ENCODE data around the gene GLIS1. TPM values are rescaled to one million over a fixed set of nuclear protein-coding genes. Genes with fewer than 3 reads are reported as not detected.

The GLIS1 gene
- total RNA-seq, 1 experiment from 2014 or later, result 1.7 TPM

- ChIA-PET POLR2A (ENCODE audit: unreplicated experiment) (no interaction called here), CTCF (no interaction called here)
- no peaks in the 10 kb centered on the region for H3K36me3 ChIP-seq (ENCODE audit: low read depth, low read length)
- H3F3A ChIP-seq (ENCODE audit: low read length, unreplicated experiment), result peaks cover 8% of the 10 kb centered on the region
- no peaks in the 10 kb centered on the region for H4K20me1 ChIP-seq (ENCODE audit: low read length)
- no peak overlapping the region for H2AFZ ChIP-seq (ENCODE audit: low read length)
- no TSS peak for BruUV-seq (replicated peaks)
- DNase-seq (no peak), ATAC-seq (no peak)
- TF ChIP-seq CTCF (conservative IDR thresholded peaks at IDR 0.05; ENCODE audit: low read depth, low read length) (no peak), EZH2phosphoT487 (IDR thresholded peaks at IDR 0.05; ENCODE audit: borderline replicate concordance, low read length) (no peak)
- no peak overlapping the region for H3K4me3 ChIP-seq (ENCODE audit: low read length)
- no peak overlapping the region for H3K27ac ChIP-seq (ENCODE audit: low read length)
- H3K9me2 ChIP-seq (replicated peaks; ENCODE audit: low read length), result no peaks in the 10 kb centered on the region
- no peaks in the 10 kb centered on the region for H3K27me3 ChIP-seq (ENCODE audit: low read length)
- no peaks in the 10 kb centered on the region for H3K9me3 ChIP-seq (ENCODE audit: low read length)
- peaks cover 59% of the 10 kb centered on the region for H3K4me1 ChIP-seq (ENCODE audit: insufficient read depth, low read length)
- intact Hi-C loops (cut with micrococcal nuclease), result loop anchor here (5.0 to 10.0 kb wide), 2 partner anchors 100 to 143 kb away; partner anchors contain the start of gene NDC1
- no peak overlapping the region for H3K9ac ChIP-seq (ENCODE audit: low read length)
- H3K79me2 ChIP-seq (ENCODE audit: low read length), result 0 out of 2 replicates have a peak, but pooled peaks cover 7% of the 10 kb centered on the region
- H3K4me2 ChIP-seq (ENCODE audit: low read length), result no peak overlapping the region
These were observed 1.2 kb downstream of the GLIS1 start for GRCh38 chr1:53737648-53738204.

- Histone ChIP-seq H2AFZ (ENCODE audit: low read length) (no peak overlapping the region), H3K27me3 (ENCODE audit: low read length) (no peaks in the 10 kb centered on the region), H3K27ac (ENCODE audit: low read length) (peak overlapping the region; percentile 99), H3K9me3 (ENCODE audit: low read length) (no peaks in the 10 kb centered on the region), H3K9me2 (replicated peaks; ENCODE audit: low read length) (no peaks in the 10 kb centered on the region), H4K20me1 (ENCODE audit: low read length) (no peaks in the 10 kb centered on the region), H3K4me2 (ENCODE audit: low read length) (peak overlapping the region; percentile 81; the same call in 1 of the 2 replicates), H3K36me3 (ENCODE audit: low read depth, low read length) (no peaks in the 10 kb centered on the region), H3K4me1 (ENCODE audit: insufficient read depth, low read length) (peaks cover 70% of the 10 kb centered on the region), H3K79me2 (ENCODE audit: low read length) (peaks cover 15% of the 10 kb centered on the region; the same call in 1 of the 2 replicates), H3F3A (ENCODE audit: low read length, unreplicated experiment) (peaks cover 8% of the 10 kb centered on the region), H3K9ac (ENCODE audit: low read length) (peak overlapping the region; percentile 97), H3K4me3 (ENCODE audit: low read length) (no peak overlapping the region)
- no TSS peak for BruUV-seq (replicated peaks)
- ChIA-PET CTCF (interaction anchor here (0.5 kb wide), 1 partner anchor 224 kb away, joined by 3 read pairs; no protein-coding TSS in a partner anchor), POLR2A (ENCODE audit: unreplicated experiment) (interaction anchor here (0.6 kb wide), 1 partner anchor 13 kb away, joined by 6 read pairs; no protein-coding TSS in a partner anchor)
- TF ChIP-seq EZH2phosphoT487 (IDR thresholded peaks at IDR 0.05; ENCODE audit: borderline replicate concordance, low read length) (no peak), CTCF (conservative IDR thresholded peaks at IDR 0.05; ENCODE audit: low read depth, low read length) (no peak), EZH2 (IDR thresholded peaks at IDR 0.05; ENCODE audit: low read length, unreplicated experiment) (no peak)
- intact Hi-C loops (cut with micrococcal nuclease), result loop anchor here (5.0 to 10.0 kb wide), 2 partner anchors 101 to 141 kb away; partner anchors contain the start of gene NDC1
- no peak for DNase-seq
- ATAC-seq, result no peak
These were observed 2.7 kb downstream of the GLIS1 start for GRCh38 chr1:53736290-53736689.

- BruUV-seq (replicated peaks), result no TSS peak
- H3K9ac ChIP-seq (ENCODE audit: low read length), result peak overlapping the region; percentile 97
- ChIA-PET CTCF (no interaction called here), POLR2A (ENCODE audit: unreplicated experiment) (interaction anchor here (0.6 kb wide), 1 partner anchor 14 kb away, joined by 6 read pairs; no protein-coding TSS in a partner anchor)
- H3K36me3 ChIP-seq (ENCODE audit: low read depth, low read length), result no peaks in the 10 kb centered on the region
- peak overlapping the region; percentile 99 for H3K27ac ChIP-seq (ENCODE audit: low read length)
- no peaks in the 10 kb centered on the region for H3K9me2 ChIP-seq (replicated peaks; ENCODE audit: low read length)
- peaks cover 8% of the 10 kb centered on the region for H3F3A ChIP-seq (ENCODE audit: low read length, unreplicated experiment)
- TF ChIP-seq EZH2phosphoT487 (IDR thresholded peaks at IDR 0.05; ENCODE audit: borderline replicate concordance, low read length), result no peak
- H4K20me1 ChIP-seq (ENCODE audit: low read length), result no peaks in the 10 kb centered on the region
- H3K27me3 ChIP-seq (ENCODE audit: low read length), result no peaks in the 10 kb centered on the region
- no peak overlapping the region for H3K4me3 ChIP-seq (ENCODE audit: low read length)
- peak overlapping the region; percentile 81 for H3K4me2 ChIP-seq (ENCODE audit: low read length)
- peaks cover 20% of the 10 kb centered on the region; the same call in 1 of the 2 replicates for H3K79me2 ChIP-seq (ENCODE audit: low read length)
- intact Hi-C loops (cut with micrococcal nuclease), result loop anchor here (5.0 to 10.0 kb wide), 2 partner anchors 102 to 141 kb away; partner anchors contain the start of gene NDC1
- DNase-seq (no peak), ATAC-seq (no peak)
- peaks cover 66% of the 10 kb centered on the region for H3K4me1 ChIP-seq (ENCODE audit: insufficient read depth, low read length)
- H2AFZ ChIP-seq (ENCODE audit: low read length), result no peak overlapping the region
- no peaks in the 10 kb centered on the region for H3K9me3 ChIP-seq (ENCODE audit: low read length)
These were observed 3.3 kb downstream of the GLIS1 start for GRCh38 chr1:53735681-53736080.
